ENCODE results near the gene DUSP7. TPM values are rescaled to one million over a fixed set of nuclear protein-coding genes. Genes with fewer than 3 reads are reported as not detected.

Gene DUSP7
- total and polyA plus RNA-seq, 2 donors (not counting 3 experiments of a cell fraction or from before 2014, with no cell fraction given): 29.2 to 37.7 TPM

- Histone ChIP-seq H3K79me2 (ENCODE audit: control insufficient read depth, insufficient read depth, low read length) (no peaks in the 10 kb centered on the region), H3K9me3 (replicated peaks; ENCODE audit: control insufficient read depth, insufficient read depth, low read length) (no peaks in the 10 kb centered on the region), H3K27ac (ENCODE audit: insufficient read depth, low read depth, low read length) (peak overlapping the region; percentile 42), H3K36me3 (ENCODE audit: control insufficient read depth in 2 of 2, extremely low read depth in 1 of 2, insufficient read depth in 2 of 2, low read length in 2 of 2) (no peaks in the 10 kb centered on the region), H3K9me1 (replicated peaks; ENCODE audit: control insufficient read depth, extremely low read depth, insufficient read depth, low read length) (no peaks in the 10 kb centered on the region), H4K20me1 (replicated peaks; ENCODE audit: control insufficient read depth, extremely low read depth, insufficient read depth, low read length) (no peaks in the 10 kb centered on the region), H3K4me3 (replicated peaks in 1 of 3; ENCODE audit: insufficient read depth in 1 of 3, low read depth in 1 of 3, low read length in 3 of 3) (no peak overlapping the region), H2AFZ (ENCODE audit: low read depth, low read length) (no peak overlapping the region), H3K4me1 (ENCODE audit: control insufficient read depth, extremely low read depth, insufficient read depth, low read length) (peaks cover 47% of the 10 kb centered on the region), H3K27me3 (ENCODE audit: control insufficient read depth in 2 of 2, insufficient read depth in 2 of 2, low read length in 2 of 2) (no peaks in the 10 kb centered on the region), H3K9ac (replicated peaks; ENCODE audit: extremely low read depth, insufficient read depth, low read length) (no peak overlapping the region), H3K4me2 (ENCODE audit: insufficient read depth, low read length) (peak overlapping the region; percentile 37)
- ChIA-PET CTCF (interaction anchor here (1.0 to 3.4 kb wide), 6 partner anchors 15 to 87 kb away, joined by 3 to 19 read pairs (median 9); partner anchors contain the start of gene DUSP7), POLR2A (interaction anchor here (1.2 to 1.3 kb wide), 2 partner anchors 31 to 41 kb away, joined by 3 read pairs; no protein-coding TSS in a partner anchor)
- TF ChIP-seq EZH2 (IDR thresholded peaks at IDR 0.05; ENCODE audit: borderline replicate concordance, low read depth, low read length, severe bottlenecking) (no peak), MAX (IDR thresholded peaks at IDR 0.05; ENCODE audit: insufficient read depth, insufficient read length) (no peak), GATA2 (IDR thresholded peaks at IDR 0.05; ENCODE audit: insufficient read depth, insufficient read length, low read depth, low read length) (no peak), POLR2A (IDR thresholded peaks at IDR 0.05; ENCODE audit: low read depth, low read length) (no peak)
- intact Hi-C loops (cut with micrococcal nuclease): loop anchor here (2.0 kb wide), 1 partner anchor 17 kb away; no protein-coding TSS in a partner anchor
- dilution Hi-C loops (cut with MboI; ENCODE audit: extremely low pct_ligation_motif_present, low sequenced_read_pairs): no loop called here
- FAIRE-seq (no peak), DNase-seq (ENCODE audit: low read depth, low spot score) (no peak)
- BruUV-seq (replicated peaks): no TSS peak
These were observed 31.4 kb upstream of the DUSP7 start for GRCh38 chr3:52087731-52088130.

- no peak overlapping the region for H3K9ac ChIP-seq (replicated peaks; ENCODE audit: extremely low read depth, insufficient read depth, low read length)
- no TSS peak for BruUV-seq (replicated peaks)
- H3K79me2 ChIP-seq (ENCODE audit: control insufficient read depth, insufficient read depth, low read length): no peaks in the 10 kb centered on the region
- dilution Hi-C loops (cut with MboI; ENCODE audit: extremely low pct_ligation_motif_present, low sequenced_read_pairs): no loop called here
- FAIRE-seq (peak; percentile 98), DNase-seq (ENCODE audit: low read depth, low spot score) (peak; percentile 64)
- H3K27ac ChIP-seq (ENCODE audit: insufficient read depth, low read depth, low read length): peak overlapping the region; percentile 42
- no peaks in the 10 kb centered on the region for H3K9me1 ChIP-seq (replicated peaks; ENCODE audit: control insufficient read depth, extremely low read depth, insufficient read depth, low read length)
- CTCF ChIA-PET: interaction anchor here (0.9 to 3.4 kb wide), 9 partner anchors 11 to 86 kb away, joined by 3 to 19 read pairs (median 5); partner anchors contain the start of gene DUSP7
- no peaks in the 10 kb centered on the region for H4K20me1 ChIP-seq (replicated peaks; ENCODE audit: control insufficient read depth, extremely low read depth, insufficient read depth, low read length)
- H2AFZ ChIP-seq (ENCODE audit: low read depth, low read length): peak overlapping the region; percentile 1
- TF ChIP-seq JUN (IDR thresholded peaks at IDR 0.05; ENCODE audit: borderline replicate concordance, insufficient read depth, insufficient read length, low read depth) (no peak), GATA2 (IDR thresholded peaks at IDR 0.05; ENCODE audit: insufficient read depth, insufficient read length, low read depth, low read length) (no peak), MYC (IDR thresholded peaks at IDR 0.05; ENCODE audit: low read depth, low read length) (no peak), POLR2A (IDR thresholded peaks at IDR 0.05; ENCODE audit: low read depth, low read length) (peak; percentile 36), POLR2AphosphoS5 (IDR thresholded peaks at IDR 0.05; ENCODE audit: insufficient read depth, low read depth, low read length) (peak; percentile 57), CTCF (IDR thresholded peaks at IDR 0.05; ENCODE audit: extremely low read depth in 1 of 2, insufficient read depth in 1 of 2, low read depth in 1 of 2, low read length in 2 of 2) (no peak)
- H3K27me3 ChIP-seq (ENCODE audit: control insufficient read depth in 2 of 2, insufficient read depth in 2 of 2, low read length in 2 of 2): no peaks in the 10 kb centered on the region
- POLR2A ChIA-PET: interaction anchor here (0.9 to 1.3 kb wide), 3 partner anchors 16 to 41 kb away, joined by 3 read pairs; no protein-coding TSS in a partner anchor
- no peaks in the 10 kb centered on the region for H3K36me3 ChIP-seq (ENCODE audit: control insufficient read depth in 2 of 2, extremely low read depth in 1 of 2, insufficient read depth in 2 of 2, low read length in 2 of 2)
- H3K4me2 ChIP-seq (ENCODE audit: insufficient read depth, low read length): peak overlapping the region; percentile 37
- no peak overlapping the region for H3K4me3 ChIP-seq (replicated peaks in 1 of 3; ENCODE audit: insufficient read depth in 1 of 3, low read depth in 1 of 3, low read length in 3 of 3)
- H3K9me3 ChIP-seq (replicated peaks; ENCODE audit: control insufficient read depth, insufficient read depth, low read length): no peaks in the 10 kb centered on the region
- intact Hi-C loops (cut with micrococcal nuclease): loop anchor here (2.0 kb wide), 1 partner anchor 16 kb away; no protein-coding TSS in a partner anchor
- peaks cover 47% of the 10 kb centered on the region for H3K4me1 ChIP-seq (ENCODE audit: control insufficient read depth, extremely low read depth, insufficient read depth, low read length)
These were observed 30.7 kb upstream of the DUSP7 start for GRCh38 chr3:52086976-52087663.
